ENCODE data around the gene GATD1.

The GATD1 gene

GRCh38 chr11:727281-727701, 50.0 kb downstream of the GATD1 start:
- DNase-seq (ENCODE audit: low read depth), result no peak

GRCh38 chr11:726278-727220, 50.7 kb downstream of the GATD1 start:
- DNase-seq (ENCODE audit: low read depth), result no peak

- no peak for DNase-seq (ENCODE audit: low read depth)
Observed at GRCh38 chr11:725624-726202, 51.6 kb downstream of the GATD1 start.

GRCh38 chr11:724778-725386, 52.4 kb downstream of the GATD1 start:
- no peak for DNase-seq (ENCODE audit: low read depth)

- DNase-seq (ENCODE audit: low read depth), result no peak
Observed at GRCh38 chr11:724049-724777, 53.1 kb downstream of the GATD1 start.

- peak; percentile 45 for DNase-seq (ENCODE audit: low read depth)
Observed at GRCh38 chr11:723120-723883, 54.0 kb downstream of the GATD1 start.

GRCh38 chr11:722346-722811, 54.9 kb downstream of the GATD1 start:
- DNase-seq (ENCODE audit: low read depth), result no peak

GRCh38 chr11:721741-722345, 55.4 kb downstream of the GATD1 start:
- DNase-seq (ENCODE audit: low read depth), result no peak

GRCh38 chr11:721247-721740, 56.0 kb downstream of the GATD1 start:
- no peak for DNase-seq (ENCODE audit: low read depth)

GRCh38 chr11:720642-721246, 56.5 kb downstream of the GATD1 start:
- no peak for DNase-seq (ENCODE audit: low read depth)

GRCh38 chr11:720017-720641, 57.2 kb downstream of the GATD1 start:
- no peak for DNase-seq (ENCODE audit: low read depth)

- DNase-seq (ENCODE audit: low read depth), result no peak
Observed at GRCh38 chr11:719214-720016, 57.9 kb downstream of the GATD1 start.
